ENCODE measurements around the gene MRPL22.
"Not testable (repeated sequence)": the region's sequence is repeated elsewhere in the genome, so short reads cannot be mapped to it uniquely, and the experiment has no call there.

Gene MRPL22

DNA sequence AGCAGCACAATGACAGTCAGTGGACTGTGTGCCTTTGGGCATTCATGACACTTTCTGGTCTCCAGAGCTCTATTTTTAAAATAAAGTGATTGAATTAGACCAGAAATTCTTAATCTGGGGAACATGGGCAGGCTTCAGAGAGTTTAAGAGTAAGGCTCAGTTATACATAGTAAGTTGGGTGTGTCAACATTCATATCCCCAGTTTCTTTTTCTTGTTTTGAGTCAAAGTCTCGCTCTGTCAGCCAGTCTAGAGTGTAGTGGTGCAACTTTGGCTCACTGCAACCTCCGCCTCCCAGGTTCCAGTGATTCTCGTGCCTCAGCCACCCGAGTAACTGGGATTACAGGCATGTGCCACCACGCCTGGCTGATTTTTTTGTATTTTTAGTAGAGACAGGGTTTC lies 59.0 kb downstream of the MRPL22 start:
- DNase-seq, result no peak

GRCh38 chr5:155001523-155001922 lies 60.6 kb downstream of the MRPL22 start:
- DNase-seq, result no peak

GRCh38 chr5:155002722-155003121 lies 61.8 kb downstream of the MRPL22 start:
- DNase-seq, result not testable (repeated sequence)

DNA sequence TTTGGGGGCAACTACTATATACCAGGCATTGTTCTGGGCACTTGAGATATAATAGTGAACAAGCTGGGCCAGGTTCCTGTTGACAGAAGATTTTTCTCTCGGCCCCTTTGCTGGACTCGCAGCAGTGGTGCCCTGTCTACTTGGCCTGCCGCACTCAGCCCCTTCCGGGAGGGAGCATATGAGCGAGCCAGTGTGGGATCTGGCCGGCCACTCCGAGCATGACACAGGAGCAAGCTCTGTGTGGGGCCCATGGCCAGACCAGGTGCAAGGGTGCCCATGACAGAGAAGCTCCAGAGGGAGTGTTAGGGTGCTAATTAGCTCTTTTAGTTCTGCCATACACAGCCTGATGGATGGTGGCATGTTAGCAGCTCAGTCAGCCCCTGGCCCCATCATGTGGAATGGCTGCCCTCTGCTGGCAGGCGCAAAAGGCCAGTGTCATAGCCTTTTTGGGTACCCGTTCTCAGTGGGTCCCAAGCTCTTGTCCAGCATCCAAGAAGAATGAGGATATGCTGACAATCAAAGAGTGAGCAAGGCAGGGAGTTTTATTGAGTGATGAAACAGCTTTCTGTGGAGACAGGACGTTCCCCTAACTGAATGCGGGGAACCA lies 63.4 kb downstream of the MRPL22 start:
- no peak for DNase-seq

- DNase-seq, result not testable (repeated sequence)
These were observed 65.4 kb downstream of the MRPL22 start for GRCh38 chr5:155006265-155006664.

DNA sequence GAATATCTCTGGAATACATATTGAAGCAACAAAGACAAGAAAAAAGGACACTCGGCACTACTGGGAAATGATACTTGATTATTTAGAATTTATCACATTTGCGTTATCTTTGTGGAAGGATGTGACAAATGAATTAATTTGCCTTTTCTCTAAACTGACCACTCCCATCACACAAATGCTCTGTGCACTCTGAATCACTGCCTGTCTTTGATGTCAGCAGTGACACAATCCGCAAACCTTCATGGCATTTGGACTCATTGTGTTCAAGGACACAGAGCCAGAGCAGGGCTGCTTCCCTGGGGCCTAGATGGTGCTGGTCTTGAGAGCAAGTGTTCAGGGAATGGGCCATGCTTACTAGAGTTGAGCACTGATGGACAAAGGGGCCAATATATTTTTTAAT lies 67.8 kb downstream of the MRPL22 start:
- no peak for DNase-seq

- DNase-seq, result no peak
These were observed 70.0 kb downstream of the MRPL22 start for GRCh38 chr5:155010881-155011280.

- no peak for DNase-seq
These were observed 72.7 kb downstream of the MRPL22 start, which contains the start of gene KIF4B for GRCh38 chr5:155013526-155013925. Gene KIF4B, plus strand, starts transcription at chr5:155013755. Its CDS starts 105 bp downstream, at chr5:155013860.

DNA sequence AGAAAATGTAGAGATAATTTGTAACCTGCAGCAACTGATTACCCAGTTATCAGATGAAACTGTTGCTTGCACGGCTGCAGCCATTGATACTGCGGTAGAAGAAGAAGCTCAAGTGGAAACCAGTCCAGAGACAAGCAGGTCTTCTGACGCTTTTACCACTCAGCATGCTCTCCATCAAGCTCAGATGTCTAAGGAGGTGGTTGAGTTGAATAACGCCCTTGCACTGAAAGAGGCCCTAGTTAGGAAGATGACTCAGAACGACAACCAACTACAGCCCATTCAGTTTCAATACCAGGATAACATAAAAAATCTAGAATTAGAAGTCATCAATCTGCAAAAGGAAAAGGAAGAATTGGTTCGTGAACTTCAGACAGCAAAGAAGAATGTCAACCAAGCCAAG lies 74.4 kb downstream of the MRPL22 start:
- DNase-seq, result no peak

DNA sequence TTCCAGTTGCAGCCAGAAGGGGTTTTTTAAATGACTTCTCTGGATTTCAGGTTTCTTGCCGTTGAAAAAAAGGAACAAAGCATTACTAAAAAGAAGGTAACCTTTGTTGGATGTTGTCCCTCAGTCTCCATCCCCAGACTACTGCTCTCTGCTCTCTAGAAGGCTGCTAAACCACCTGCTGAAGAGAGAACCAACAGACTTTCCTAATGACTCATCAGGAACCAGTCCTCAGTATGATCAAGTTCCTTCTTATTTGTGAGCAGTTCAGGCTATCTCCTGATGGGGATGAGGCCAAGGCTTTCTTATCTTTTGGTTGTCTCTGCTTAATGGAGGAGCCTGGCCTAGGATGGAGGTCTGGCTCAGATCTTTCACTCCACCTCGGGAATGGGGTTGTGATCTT lies 76.7 kb downstream of the MRPL22 start:
- DNase-seq, result no peak

Measured in NCI-H1092 (cell line).